ENCODE measurements around the gene CDKN2AIP. TPM values are rescaled to one million over a fixed set of nuclear protein-coding genes. Genes with fewer than 3 reads are reported as not detected.

Gene CDKN2AIP
- polyA plus RNA-seq, 1 of the 3 experiments (the other 2 are of a cell fraction): 8.3 TPM

- Histone ChIP-seq H3K4me1 (ENCODE audit: control insufficient read depth in 1 of 2, insufficient read depth in 2 of 2, low read depth in 1 of 2, low read length in 1 of 2) (no peaks in the 10 kb centered on the region), H3F3A (replicated peaks; ENCODE audit: insufficient read depth) (peaks cover 2% of the 10 kb centered on the region), H3K27me3 (ENCODE audit: insufficient read depth) (no peaks in the 10 kb centered on the region), H3K9ac (no peak overlapping the region), H3K9me2 (no peaks in the 10 kb centered on the region), H3K27ac (ENCODE audit: low read depth in 2 of 2, low read length in 1 of 2) (no peak overlapping the region), H3K9me3 (no peaks in the 10 kb centered on the region), H3K36me3 (replicated peaks in 1 of 2; ENCODE audit: control insufficient read depth in 1 of 2, insufficient read depth in 2 of 2, low read length in 1 of 2) (peaks cover 2 to 8% of the 10 kb centered on the region in 2 experiments), H3K4me2 (no peak overlapping the region), H2AFZ (ENCODE audit: low read depth) (no peak overlapping the region), H3K79me2 (ENCODE audit: insufficient read depth) (peaks cover 14% of the 10 kb centered on the region; the same call in 1 of the 2 replicates), H3K4me3 (ENCODE audit: low read depth in 2 of 2, low read length in 1 of 2) (no peak overlapping the region), H4K20me1 (ENCODE audit: insufficient read depth) (no peaks in the 10 kb centered on the region)
- ChIA-PET CTCF (no interaction called here), POLR2A (no interaction called here)
- no peak for DNase-seq
- TF ChIP-seq MXI1 (IDR thresholded peaks at IDR 0.05; ENCODE audit: low read depth, low read length): no peak
- TF ChIP-seq REST (IDR thresholded peaks at IDR 0.05; ENCODE audit: low read depth, low read length): no peak
- TF ChIP-seq TCF12 (IDR thresholded peaks at IDR 0.05): no peak
- TF ChIP-seq FOXM1 (IDR thresholded peaks at IDR 0.05; ENCODE audit: low read depth): no peak
- TF ChIP-seq ELF1 (IDR thresholded peaks at IDR 0.05): no peak
- TF ChIP-seq TAF1 (IDR thresholded peaks at IDR 0.05; ENCODE audit: borderline replicate concordance, low read depth, low read length): no peak
- TF ChIP-seq JUND (IDR thresholded peaks at IDR 0.05): no peak
- TF ChIP-seq RXRA (IDR thresholded peaks at IDR 0.05; ENCODE audit: borderline replicate concordance, low read depth): no peak
- no peak for TF ChIP-seq EP300 (IDR thresholded peaks at IDR 0.05; ENCODE audit: borderline replicate concordance in 1 of 2, low read depth in 1 of 2, low read length in 1 of 2)
- WGBS (ENCODE audit: low lambda C conversion rate): 83% methylated on average over 7 of the region's 7 CpGs
These were observed 11.2 kb downstream of the CDKN2AIP start for GRCh38 chr4:183455431-183456195.

GRCh38 chr4:183458005-183458404 is 13.6 kb downstream of the CDKN2AIP start:
- Histone ChIP-seq H3F3A (replicated peaks; ENCODE audit: insufficient read depth) (peaks cover 2% of the 10 kb centered on the region), H3K4me2 (no peak overlapping the region), H3K4me1 (ENCODE audit: control insufficient read depth in 1 of 2, insufficient read depth in 2 of 2, low read depth in 1 of 2, low read length in 1 of 2) (no peaks in the 10 kb centered on the region), H3K27me3 (ENCODE audit: insufficient read depth) (no peaks in the 10 kb centered on the region), H3K9me3 (no peaks in the 10 kb centered on the region), H4K20me1 (ENCODE audit: insufficient read depth) (no peaks in the 10 kb centered on the region), H3K27ac (ENCODE audit: low read depth in 2 of 2, low read length in 1 of 2) (no peak overlapping the region), H3K36me3 (replicated peaks in 1 of 2; ENCODE audit: control insufficient read depth in 1 of 2, insufficient read depth in 2 of 2, low read length in 1 of 2) (no peaks in the 10 kb centered on the region), H3K9ac (no peak overlapping the region), H3K79me2 (ENCODE audit: insufficient read depth) (no peaks in the 10 kb centered on the region), H2AFZ (ENCODE audit: low read depth) (no peak overlapping the region), H3K9me2 (no peaks in the 10 kb centered on the region), H3K4me3 (ENCODE audit: low read depth in 2 of 2, low read length in 1 of 2) (no peak overlapping the region)
- ChIA-PET CTCF (no interaction called here), POLR2A (no interaction called here)
- WGBS (ENCODE audit: low lambda C conversion rate): 77% methylated on average over 5 of the region's 5 CpGs
- DNase-seq: no peak
- TF ChIP-seq USF1 (IDR thresholded peaks at IDR 0.05; ENCODE audit: borderline replicate concordance, low read depth): no peak
- no peak for TF ChIP-seq ELF1 (IDR thresholded peaks at IDR 0.05)
- no peak for TF ChIP-seq RAD21 (IDR thresholded peaks at IDR 0.05; ENCODE audit: low read length)
- TF ChIP-seq TAF1 (IDR thresholded peaks at IDR 0.05; ENCODE audit: borderline replicate concordance, low read depth, low read length): no peak
- TF ChIP-seq SIN3A (IDR thresholded peaks at IDR 0.05; ENCODE audit: borderline replicate concordance, low read depth, low read length): no peak
- TF ChIP-seq POLR2AphosphoS5 (IDR thresholded peaks at IDR 0.05; ENCODE audit: low read depth, low read length): no peak
- no peak for TF ChIP-seq EZH2phosphoT487 (IDR thresholded peaks at IDR 0.05; ENCODE audit: borderline replicate concordance, low read depth)
- no peak for TF ChIP-seq NFIC (IDR thresholded peaks at IDR 0.05; ENCODE audit: borderline replicate concordance)
- no peak for TF ChIP-seq TEAD4 (IDR thresholded peaks at IDR 0.05; ENCODE audit: borderline replicate concordance, insufficient read depth)
- TF ChIP-seq USF2 (IDR thresholded peaks at IDR 0.05; ENCODE audit: borderline replicate concordance, low read depth, low read length): no peak
- TF ChIP-seq EP300 (IDR thresholded peaks at IDR 0.05; ENCODE audit: borderline replicate concordance in 1 of 2, low read depth in 1 of 2, low read length in 1 of 2): no peak
- no peak for TF ChIP-seq RCOR1 (IDR thresholded peaks at IDR 0.05; ENCODE audit: low read length)
- no peak for TF ChIP-seq GABPA (IDR thresholded peaks at IDR 0.05; ENCODE audit: low read depth)
- TF ChIP-seq GATA2 (CRISPR knock-in tag; IDR thresholded peaks at IDR 0.05): no peak
- TF ChIP-seq RFX5 (IDR thresholded peaks at IDR 0.05; ENCODE audit: low read length): no peak
- TF ChIP-seq SMC3 (IDR thresholded peaks at IDR 0.05; ENCODE audit: low read depth, low read length): no peak

Data from SK-N-SH (cell line).